Measurements from ENCODE around the gene KLHL5. TPM values are rescaled to one million over a fixed set of nuclear protein-coding genes. Genes with fewer than 3 reads are reported as not detected.

The KLHL5 gene
- polyA plus RNA-seq, 2 of the 4 experiments (the other 2 are of a cell fraction): 62.4 to 108 TPM

GRCh38 chr4:39053983-39054382 lies 8.0 kb upstream of the KLHL5 start:
- Histone ChIP-seq H3K4me2 (peak overlapping the region; percentile 40; the same call in 2 of the 3 replicates), H3K4me3 (no peak overlapping the region), H3K9me3 (no peaks in the 10 kb centered on the region), H3K27ac (peak overlapping the region in 1 of 2 experiments; percentile 56; a peak in 1 of 6 replicates), H3K4me1 (peaks cover 42% of the 10 kb centered on the region; the same call in 2 of the 3 replicates)
- no peak for DNase-seq (ENCODE audit: low read depth in 1 of 2, low spot score in 1 of 2)
- TF ChIP-seq RAD21 (conservative IDR thresholded peaks at IDR 0.05 in 1 of 2, IDR thresholded peaks at IDR 0.05 in 1 of 2) (no peak), SMC3 (IDR thresholded peaks at IDR 0.05) (no peak), ZC3H11A (IDR thresholded peaks at IDR 0.05) (no peak), HES2 (IDR thresholded peaks at IDR 0.05) (no peak), FOSL2 (IDR thresholded peaks at IDR 0.05) (no peak), FOSL2 (CRISPR knock-in tag; IDR thresholded peaks at IDR 0.05) (no peak), CEBPB (IDR thresholded peaks at IDR 0.05) (no peak), HOXA7 (CRISPR knock-in tag; IDR thresholded peaks at IDR 0.05) (no peak), TFCP2L1 (CRISPR knock-in tag; IDR thresholded peaks at IDR 0.05) (no peak), CHD4 (IDR thresholded peaks at IDR 0.05; ENCODE audit: borderline replicate concordance) (no peak), PHF8 (IDR thresholded peaks at IDR 0.05; ENCODE audit: borderline replicate concordance, low read depth) (no peak), HOXB5 (CRISPR knock-in tag; IDR thresholded peaks at IDR 0.05) (no peak), CHD2 (IDR thresholded peaks at IDR 0.05; ENCODE audit: low read length, partially characterized antibody) (no peak), GATA3 (IDR thresholded peaks at IDR 0.05; ENCODE audit: borderline replicate concordance) (no peak)
- ATAC-seq: no peak
- ChIA-PET POLR2A (no interaction called here), CTCF (no interaction called here)
- FAIRE-seq: no peak
- WGBS (ENCODE audit: missing lambda C conversion rate): 78% methylated on average over 4 of the region's 4 CpGs

- H3K27ac ChIP-seq: peak overlapping the region in 1 of 2 experiments; percentile 56; a peak in 1 of 6 replicates
- WGBS (ENCODE audit: missing lambda C conversion rate): 77% methylated on average over 3 of the region's 3 CpGs
- H3K4me2 ChIP-seq: peak overlapping the region; percentile 40; the same call in 2 of the 3 replicates
- POLR2A ChIA-PET: no interaction called here
- FAIRE-seq (no peak), ATAC-seq (peak in 1 of 2 experiments; percentile 64; a peak in 4 of 6 replicates), DNase-seq (ENCODE audit: low read depth in 1 of 2, low spot score in 1 of 2) (no peak)
- no peaks in the 10 kb centered on the region for H3K9me3 ChIP-seq
- no peak overlapping the region for H3K4me3 ChIP-seq
- CTCF ChIA-PET: interaction anchor here (0.7 kb wide), 1 partner anchor 153 kb away, joined by 3 read pairs; no protein-coding TSS in a partner anchor
- H3K4me1 ChIP-seq: peaks cover 42% of the 10 kb centered on the region; the same call in 2 of the 3 replicates
- TF ChIP-seq JUNB (IDR thresholded peaks at IDR 0.05) (no peak), MYC (IDR thresholded peaks at IDR 0.05; ENCODE audit: borderline replicate concordance, low read length) (no peak), RFX5 (IDR thresholded peaks at IDR 0.05) (no peak), E2F6 (IDR thresholded peaks at IDR 0.05; ENCODE audit: borderline replicate concordance, low read depth) (no peak), ATOH8 (CRISPR knock-in tag; IDR thresholded peaks at IDR 0.05; ENCODE audit: low read depth) (no peak), BHLHE40 (IDR thresholded peaks at IDR 0.05; ENCODE audit: low read depth, low read length) (no peak)
Observed at GRCh38 chr4:39054497-39054896, 7.5 kb upstream of the KLHL5 start.

- DNase-seq (ENCODE audit: low read depth in 1 of 2, low spot score in 1 of 2) (no peak), FAIRE-seq (no peak), ATAC-seq (no peak)
- Histone ChIP-seq H3K4me3 (no peak overlapping the region), H3K4me2 (no peak overlapping the region), H3K9me3 (no peaks in the 10 kb centered on the region), H3K27ac (no peak overlapping the region), H3K4me1 (peaks cover 37% of the 10 kb centered on the region; the same call in 2 of the 3 replicates)
- CTCF ChIA-PET: interaction anchor here (0.7 kb wide), 1 partner anchor 153 kb away, joined by 3 read pairs; no protein-coding TSS in a partner anchor
- POLR2A ChIA-PET: no interaction called here
- 90% methylated on average over 5 of the region's 5 CpGs for WGBS (ENCODE audit: missing lambda C conversion rate)
- TF ChIP-seq SMC3 (IDR thresholded peaks at IDR 0.05) (no peak), HDAC2 (IDR thresholded peaks at IDR 0.05) (no peak), EHMT2 (IDR thresholded peaks at IDR 0.05; ENCODE audit: low read depth) (no peak), BCL3 (IDR thresholded peaks at IDR 0.05) (no peak), JUN (IDR thresholded peaks at IDR 0.05) (no peak), HMGXB4 (CRISPR knock-in tag; IDR thresholded peaks at IDR 0.05; ENCODE audit: borderline replicate concordance) (no peak), RNF2 (IDR thresholded peaks at IDR 0.05; ENCODE audit: borderline replicate concordance, low read depth) (no peak), CHD4 (IDR thresholded peaks at IDR 0.05; ENCODE audit: borderline replicate concordance) (no peak), PBX3 (IDR thresholded peaks at IDR 0.05) (no peak), HEYL (CRISPR knock-in tag; IDR thresholded peaks at IDR 0.05) (no peak), KDM5A (IDR thresholded peaks at IDR 0.05) (no peak), E2F6 (IDR thresholded peaks at IDR 0.05; ENCODE audit: borderline replicate concordance, low read depth) (no peak)
Observed at GRCh38 chr4:39056023-39056422, 6.0 kb upstream of the KLHL5 start.

Measured in A549 (cell line).